SH-SY5Y (cell line): ENCODE data around the gene KLHDC4.

Source experiments
- GATA2 ChIP-seq: IDR thresholded peaks from 2 replicates; pipeline ENCODE4 v1.6.1; 2011; ENCODE audit warnings: mild to moderate bottlenecking, low read depth, low read length
- GATA3 ChIP-seq: IDR thresholded peaks from 2 replicates; pipeline ENCODE4 v1.6.1; 2011; ENCODE audit warnings: low read depth, mild to moderate bottlenecking, low read length, moderate library complexity

KLHDC4 gene

GRCh38 chr16:87792205-87792565 is 26.4 kb upstream of the KLHDC4 start:
- TF ChIP-seq GATA2 (no peak), GATA3 (no peak)

- TF ChIP-seq GATA3 (no peak), GATA2 (no peak)
These were observed 25.8 kb upstream of the KLHDC4 start for GRCh38 chr16:87791295-87792204.

GRCh38 chr16:87790292-87791100 is 24.7 kb upstream of the KLHDC4 start:
- TF ChIP-seq GATA2 (no peak), GATA3 (no peak)

- TF ChIP-seq GATA2: no peak
- TF ChIP-seq GATA3: no peak
These were observed 23.9 kb upstream of the KLHDC4 start for GRCh38 chr16:87789437-87790291.

- no peak for TF ChIP-seq GATA3
- TF ChIP-seq GATA2: no peak
These were observed 19.0 kb upstream of the KLHDC4 start for GRCh38 chr16:87784812-87785211.

GRCh38 chr16:87782033-87782432 is 16.2 kb upstream of the KLHDC4 start:
- TF ChIP-seq GATA2: no peak
- no peak for TF ChIP-seq GATA3

- no peak for TF ChIP-seq GATA2
- TF ChIP-seq GATA3: no peak
These were observed 14.7 kb upstream of the KLHDC4 start for GRCh38 chr16:87780385-87780989.

- TF ChIP-seq GATA3: no peak
These were observed 13.2 kb upstream of the KLHDC4 start for GRCh38 chr16:87778830-87779579.

GRCh38 chr16:87778476-87778829 is 12.7 kb upstream of the KLHDC4 start:
- no peak for TF ChIP-seq GATA2
- no peak for TF ChIP-seq GATA3

GRCh38 chr16:87766485-87766797 is 655 bp upstream of the KLHDC4 start:
- TF ChIP-seq GATA3: no peak
- TF ChIP-seq GATA2: no peak

GRCh38 chr16:87765473-87765775 is 362 bp downstream of the KLHDC4 start:
- TF ChIP-seq GATA3 (no peak), GATA2 (no peak)

GRCh38 chr16:87764600-87765472 is 950 bp downstream of the KLHDC4 start:
- TF ChIP-seq GATA2 (no peak), GATA3 (no peak)

- no peak for TF ChIP-seq GATA2
- no peak for TF ChIP-seq GATA3
These were observed 3.2 kb downstream of the KLHDC4 start for GRCh38 chr16:87762620-87763019.
